Measurements from ENCODE around the gene UPK2. TPM values are rescaled to one million over a fixed set of nuclear protein-coding genes. Genes with fewer than 3 reads are reported as not detected.

UPK2 gene
- total RNA-seq: 0.05 TPM
- 2.9 TPM for polyA plus RNA-seq
- long read RNA-seq, donor 1: 0 reads
- long read RNA-seq, donor 2: 0 reads
- long read RNA-seq, donor 3: 0 reads
- long read RNA-seq, donor 4: 0 reads
- long read RNA-seq, donor 5: 0 reads
- long read RNA-seq, donor 6: 0 reads
- long read RNA-seq, donor 7: 0 reads
- long read RNA-seq, donor 8: 0 reads
- long read RNA-seq, donor 9: 0 reads
- long read RNA-seq, donor 10: 0 reads

GRCh38 chr11:118956094-118956846 lies at the start of gene UPK2:
TSS of gene UPK2 (plus strand) at chr11:118956298. CDS start at chr11:118956351, 53 bp downstream.
- Histone ChIP-seq H3K4me1 (ENCODE audit: control insufficient read depth in 2 of 2, insufficient read depth in 2 of 2, low read length in 2 of 2) (no peaks in the 10 kb centered on the region), H3K9me3 (ENCODE audit: control insufficient read depth in 2 of 2, insufficient read depth in 1 of 2, low read length in 1 of 2) (no peaks in the 10 kb centered on the region), H3K4me3 (ENCODE audit: low read length in 2 of 2) (no peak within 1 kb of the TSS), H3K27ac (ENCODE audit: low read depth in 1 of 2, low read length in 1 of 2) (no peak within 1 kb of the TSS), H3K36me3 (ENCODE audit: control insufficient read depth in 2 of 2, insufficient read depth in 2 of 2, low read length in 1 of 2) (no peaks in the 10 kb centered on the region), H3K27me3 (ENCODE audit: control insufficient read depth in 2 of 2, insufficient read depth in 1 of 2, low read length in 1 of 2) (peaks cover 0 to 12% of the 10 kb centered on the region in 2 donors)
- DNase-seq (ENCODE audit: low read depth in 6 of 9, low spot score in 9 of 9): peak; percentile 51 to 93 (median 76)
- 13% methylated on average over 7 of the region's 7 CpGs for WGBS

GRCh38 chr11:118907051-118908042 lies 48.8 kb upstream of the UPK2 start:
- Histone ChIP-seq H3K9me3 (ENCODE audit: control insufficient read depth in 2 of 2, insufficient read depth in 1 of 2, low read length in 1 of 2) (no peaks in the 10 kb centered on the region), H3K4me3 (ENCODE audit: low read length in 2 of 2) (no peak overlapping the region)
- peak in 5 of 9 donors; percentile 78 to 89 (median 87) for DNase-seq (ENCODE audit: low read depth in 6 of 9, low spot score in 9 of 9)

GRCh38 chr11:118908264-118908663 lies 47.8 kb upstream of the UPK2 start:
- H3K4me1 ChIP-seq (ENCODE audit: control insufficient read depth in 2 of 2, insufficient read depth in 2 of 2, low read length in 2 of 2): peaks cover 42 to 65% of the 10 kb centered on the region in 2 donors
- no peaks in the 10 kb centered on the region for H3K27me3 ChIP-seq (ENCODE audit: control insufficient read depth in 2 of 2, insufficient read depth in 1 of 2, low read length in 1 of 2)
- no peak overlapping the region for H3K4me3 ChIP-seq (ENCODE audit: low read length in 2 of 2)
- no peaks in the 10 kb centered on the region for H3K9me3 ChIP-seq (ENCODE audit: control insufficient read depth in 2 of 2, insufficient read depth in 1 of 2, low read length in 1 of 2)
- DNase-seq (ENCODE audit: low read depth in 6 of 9, low spot score in 9 of 9): no peak
- WGBS: 94% methylated on average over 13 of the region's 13 CpGs
- peaks cover 31 to 42% of the 10 kb centered on the region in 2 donors for H3K36me3 ChIP-seq (ENCODE audit: control insufficient read depth in 2 of 2, insufficient read depth in 2 of 2, low read length in 1 of 2)
- no peak overlapping the region for H3K27ac ChIP-seq (ENCODE audit: low read depth in 1 of 2, low read length in 1 of 2)

More at GRCh38 chr11:118907051-118908042, 48.8 kb upstream of the UPK2 start:
- WGBS: 73% methylated on average over 24 of the region's 24 CpGs
- Histone ChIP-seq H3K27ac (ENCODE audit: low read depth in 1 of 2, low read length in 1 of 2) (no peak overlapping the region), H3K36me3 (ENCODE audit: control insufficient read depth in 2 of 2, insufficient read depth in 2 of 2, low read length in 1 of 2) (peaks cover 40 to 47% of the 10 kb centered on the region in 2 donors), H3K4me1 (ENCODE audit: control insufficient read depth in 2 of 2, insufficient read depth in 2 of 2, low read length in 2 of 2) (peaks cover 33 to 56% of the 10 kb centered on the region in 2 donors), H3K27me3 (ENCODE audit: control insufficient read depth in 2 of 2, insufficient read depth in 1 of 2, low read length in 1 of 2) (no peaks in the 10 kb centered on the region)

- Histone ChIP-seq H3K27me3 (ENCODE audit: control insufficient read depth in 2 of 2, insufficient read depth in 1 of 2, low read length in 1 of 2) (no peaks in the 10 kb centered on the region), H3K4me3 (ENCODE audit: low read length in 2 of 2) (no peak overlapping the region), H3K27ac (ENCODE audit: low read depth in 1 of 2, low read length in 1 of 2) (peak overlapping the region; percentile 56 to 86), H3K4me1 (ENCODE audit: control insufficient read depth in 2 of 2, insufficient read depth in 2 of 2, low read length in 2 of 2) (peaks cover 50 to 73% of the 10 kb centered on the region in 2 donors), H3K36me3 (ENCODE audit: control insufficient read depth in 2 of 2, insufficient read depth in 2 of 2, low read length in 1 of 2) (peaks cover 24 to 35% of the 10 kb centered on the region in 2 donors), H3K9me3 (ENCODE audit: control insufficient read depth in 2 of 2, insufficient read depth in 1 of 2, low read length in 1 of 2) (no peaks in the 10 kb centered on the region)
- no peak for DNase-seq (ENCODE audit: low read depth in 6 of 9, low spot score in 9 of 9)
- 55% methylated on average over 17 of the region's 17 CpGs for WGBS
These were observed 47.0 kb upstream of the UPK2 start for GRCh38 chr11:118908901-118909618.

GRCh38 chr11:118909619-118910308 lies 46.3 kb upstream of the UPK2 start:
- no peaks in the 10 kb centered on the region for H3K9me3 ChIP-seq (ENCODE audit: control insufficient read depth in 2 of 2, insufficient read depth in 1 of 2, low read length in 1 of 2)
- peaks cover 57 to 80% of the 10 kb centered on the region in 2 donors for H3K4me1 ChIP-seq (ENCODE audit: control insufficient read depth in 2 of 2, insufficient read depth in 2 of 2, low read length in 2 of 2)
- no peak for DNase-seq (ENCODE audit: low read depth in 6 of 9, low spot score in 9 of 9)
- H3K4me3 ChIP-seq (ENCODE audit: low read length in 2 of 2): peak overlapping the region in 1 of 2 donors; percentile 37
- H3K36me3 ChIP-seq (ENCODE audit: control insufficient read depth in 2 of 2, insufficient read depth in 2 of 2, low read length in 1 of 2): peaks cover 20 to 31% of the 10 kb centered on the region in 2 donors
- peak overlapping the region; percentile 50 to 86 for H3K27ac ChIP-seq (ENCODE audit: low read depth in 1 of 2, low read length in 1 of 2)
- WGBS: 90% methylated on average over 21 of the region's 21 CpGs
- H3K27me3 ChIP-seq (ENCODE audit: control insufficient read depth in 2 of 2, insufficient read depth in 1 of 2, low read length in 1 of 2): no peaks in the 10 kb centered on the region

GRCh38 chr11:118910309-118911112 lies 45.6 kb upstream of the UPK2 start:
- Histone ChIP-seq H3K36me3 (ENCODE audit: control insufficient read depth in 2 of 2, insufficient read depth in 2 of 2, low read length in 1 of 2) (peaks cover 20 to 31% of the 10 kb centered on the region in 2 donors), H3K27me3 (ENCODE audit: control insufficient read depth in 2 of 2, insufficient read depth in 1 of 2, low read length in 1 of 2) (no peaks in the 10 kb centered on the region), H3K27ac (ENCODE audit: low read depth in 1 of 2, low read length in 1 of 2) (peak overlapping the region; percentile 86 to 89), H3K4me3 (ENCODE audit: low read length in 2 of 2) (peak overlapping the region in 1 of 2 donors; percentile 37), H3K9me3 (ENCODE audit: control insufficient read depth in 2 of 2, insufficient read depth in 1 of 2, low read length in 1 of 2) (no peaks in the 10 kb centered on the region), H3K4me1 (ENCODE audit: control insufficient read depth in 2 of 2, insufficient read depth in 2 of 2, low read length in 2 of 2) (peaks cover 65 to 88% of the 10 kb centered on the region in 2 donors)
- WGBS: 25% methylated on average over 67 of the region's 67 CpGs
- DNase-seq (ENCODE audit: low read depth in 6 of 9, low spot score in 9 of 9): peak in 1 of 9 donors; percentile 64

- Histone ChIP-seq H3K36me3 (ENCODE audit: control insufficient read depth in 2 of 2, insufficient read depth in 2 of 2, low read length in 1 of 2) (peaks cover 14 to 25% of the 10 kb centered on the region in 2 donors), H3K4me1 (ENCODE audit: control insufficient read depth in 2 of 2, insufficient read depth in 2 of 2, low read length in 2 of 2) (peaks cover 73 to 95% of the 10 kb centered on the region in 2 donors), H3K4me3 (ENCODE audit: low read length in 2 of 2) (peak overlapping the region in 1 of 2 donors; percentile 37), H3K9me3 (ENCODE audit: control insufficient read depth in 2 of 2, insufficient read depth in 1 of 2, low read length in 1 of 2) (no peaks in the 10 kb centered on the region), H3K27ac (ENCODE audit: low read depth in 1 of 2, low read length in 1 of 2) (peak overlapping the region; percentile 86 to 89), H3K27me3 (ENCODE audit: control insufficient read depth in 2 of 2, insufficient read depth in 1 of 2, low read length in 1 of 2) (no peaks in the 10 kb centered on the region)
- no peak for DNase-seq (ENCODE audit: low read depth in 6 of 9, low spot score in 9 of 9)
- 73% methylated on average over 21 of the region's 21 CpGs for WGBS
These were observed 44.8 kb upstream of the UPK2 start for GRCh38 chr11:118911113-118911879.

Data from thymus (tissue), 14 donors.